Activated CD4-positive, alpha-beta T cell treated with anti-CD3 and anti-CD28 coated beads, Interleukin-2, amount 50 U/mL, for 1 hour (primary cell): ENCODE measurements around the gene VAV2.

Experiments
- DNase-seq: peaks from one replicate; pipeline ENCODE4 v3.0.0-alpha.2; 2020

The VAV2 gene

DNA sequence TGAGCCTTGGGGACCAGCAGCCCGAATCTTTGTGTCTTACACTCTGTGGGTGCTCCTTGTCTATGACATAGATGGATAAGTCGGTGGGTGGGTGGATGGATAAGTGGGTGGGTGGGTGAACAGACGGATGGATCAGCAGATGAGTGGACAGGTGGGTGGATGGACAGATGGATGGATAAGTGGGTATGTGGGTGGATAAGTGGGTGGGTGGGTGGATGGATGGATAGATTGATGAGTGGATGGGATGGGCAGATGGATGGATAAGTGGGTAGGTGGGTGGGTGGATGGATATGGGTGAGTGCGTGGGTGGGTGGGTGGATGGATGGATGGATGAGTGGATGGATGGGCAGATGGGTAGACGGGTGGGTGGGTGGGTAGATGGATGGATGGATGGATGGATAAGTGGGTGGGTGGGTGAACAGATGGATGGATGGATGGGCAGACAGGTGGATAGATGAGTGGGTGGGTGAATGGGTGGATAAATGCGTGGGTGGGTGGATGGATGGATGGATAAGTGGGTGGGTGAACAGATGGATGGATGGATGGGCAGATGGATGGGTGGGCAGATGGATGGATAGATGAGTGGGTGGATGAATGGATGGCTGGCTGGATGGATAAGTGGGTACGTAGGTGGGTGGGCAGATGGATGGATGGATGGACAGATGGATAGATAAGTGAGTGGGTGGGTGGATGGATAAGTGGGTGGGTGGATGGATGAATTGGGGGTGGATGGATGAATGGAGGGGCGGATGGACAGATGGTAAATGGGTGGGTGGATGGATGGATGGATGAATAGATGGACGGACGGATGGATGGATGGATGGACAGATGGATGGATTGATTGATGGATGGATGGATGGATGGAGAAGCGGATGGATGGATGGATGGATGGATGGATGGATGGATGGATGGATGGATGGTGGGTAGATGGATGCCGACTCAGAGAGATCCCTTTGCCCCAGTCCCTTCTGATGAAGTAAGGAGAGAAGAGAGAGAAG is 121.2 kb downstream of the VAV2 start:
- no peak for DNase-seq

DNA sequence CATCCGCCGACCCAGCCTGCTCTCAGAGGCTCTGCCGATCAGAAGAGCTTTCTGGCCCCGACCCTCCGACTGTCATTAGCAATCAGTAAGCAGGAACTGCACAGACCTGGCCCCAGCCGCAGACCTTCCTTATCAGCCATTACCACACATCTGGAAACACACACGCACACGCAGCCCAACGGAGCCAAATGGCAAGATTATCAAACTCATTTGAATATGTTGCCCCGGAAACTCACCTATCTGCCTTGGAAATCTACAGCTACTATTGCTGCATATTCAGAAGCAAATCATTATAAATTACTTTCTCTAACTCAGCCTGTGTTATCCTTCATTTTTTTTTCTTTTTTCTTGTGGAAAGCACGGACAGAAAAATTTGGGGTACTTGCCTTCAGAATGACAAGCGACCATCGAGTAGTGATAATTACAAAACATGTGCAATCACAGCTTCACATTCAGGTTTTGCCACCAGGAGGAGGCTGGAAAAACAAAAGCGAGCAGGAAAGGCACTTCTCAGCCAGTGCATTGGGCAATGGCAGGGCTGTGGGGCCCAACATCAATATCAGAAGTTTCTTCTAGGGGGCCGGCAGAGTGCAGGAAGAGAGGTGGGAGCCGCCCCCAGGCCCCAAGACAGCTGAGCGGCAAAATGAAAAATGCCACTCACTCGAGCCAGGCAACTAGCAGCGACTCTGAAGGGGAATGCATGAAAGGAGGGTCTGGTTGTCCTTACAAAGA is 122.3 kb downstream of the VAV2 start:
- no peak for DNase-seq

DNA sequence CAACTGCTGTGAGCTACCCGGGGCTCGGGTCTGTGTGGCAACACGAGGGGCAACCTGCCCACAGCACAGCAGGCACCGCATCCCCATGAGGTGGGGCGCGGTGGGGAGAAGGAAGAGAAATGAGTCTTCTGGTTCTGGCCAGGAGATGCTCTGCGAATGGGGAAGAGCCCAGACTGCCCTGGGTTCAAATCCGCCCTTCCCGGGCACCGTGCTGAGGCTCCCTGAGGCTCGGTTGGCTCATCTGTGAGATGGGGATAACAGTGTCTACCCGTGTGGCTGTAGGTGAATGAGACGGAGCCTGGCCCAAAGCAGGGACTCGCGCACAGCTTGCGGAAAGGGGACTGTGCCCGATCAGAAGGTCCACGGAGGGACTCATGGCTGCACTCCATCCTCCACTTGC is 123.9 kb downstream of the VAV2 start:
- DNase-seq: no peak

DNA sequence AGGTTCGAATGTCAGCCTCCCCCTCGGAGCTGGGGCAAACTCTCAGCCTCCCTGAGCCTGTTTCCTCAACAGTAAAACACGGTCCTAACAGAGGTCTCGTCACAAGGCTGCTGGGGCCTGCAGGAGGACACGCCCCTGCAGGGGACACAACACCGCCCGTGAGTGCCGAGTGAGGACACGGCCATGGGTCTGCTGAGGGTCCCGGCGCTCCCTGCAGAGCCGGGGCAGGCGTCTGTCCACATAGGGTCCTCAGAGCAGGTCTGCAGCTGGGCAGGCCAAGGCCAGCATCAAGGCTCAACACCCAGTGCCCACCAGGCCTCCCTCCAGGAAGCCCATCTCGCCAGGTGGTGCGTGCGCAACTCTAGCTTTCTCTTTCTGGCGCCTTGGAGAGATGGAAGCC is 125.2 kb downstream of the VAV2 start:
- no peak for DNase-seq

DNA sequence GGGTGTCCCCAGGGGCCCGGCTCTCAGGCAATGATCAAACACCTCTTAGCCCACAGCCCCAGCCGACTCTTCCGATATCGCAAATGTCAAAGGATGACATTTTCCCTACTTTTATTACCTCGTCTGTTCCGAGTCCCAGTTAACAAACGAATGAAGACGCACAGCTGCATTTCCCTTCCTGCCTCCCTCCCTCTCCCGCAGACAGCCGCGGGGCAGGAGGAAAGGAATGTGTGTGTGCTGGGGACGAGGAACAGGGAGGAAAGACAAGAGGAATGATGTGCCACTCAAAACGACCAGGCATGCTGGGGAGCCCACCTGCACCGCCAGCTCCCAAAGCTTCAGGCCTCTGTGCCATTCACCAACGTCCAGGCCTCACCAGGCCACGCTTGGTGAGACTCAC is 128.1 kb downstream of the VAV2 start:
- no peak for DNase-seq

DNA sequence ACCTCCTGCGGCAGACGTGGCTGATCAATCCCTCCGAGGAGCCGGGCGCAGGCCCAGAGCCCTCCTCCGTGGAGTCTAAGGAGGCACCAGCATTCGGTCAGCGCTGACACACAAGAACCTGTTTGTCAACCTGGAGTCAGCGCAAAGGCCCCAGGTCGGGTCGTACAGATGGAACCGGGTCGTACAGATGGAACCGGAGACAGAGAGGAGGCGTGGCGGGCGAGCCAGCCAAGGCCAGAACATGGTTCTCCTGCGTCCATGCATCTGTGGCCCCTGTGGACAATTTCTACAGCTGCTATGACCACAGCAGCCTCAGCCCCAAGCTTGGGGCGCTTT is 128.9 kb downstream of the VAV2 start:
- DNase-seq: no peak

DNA sequence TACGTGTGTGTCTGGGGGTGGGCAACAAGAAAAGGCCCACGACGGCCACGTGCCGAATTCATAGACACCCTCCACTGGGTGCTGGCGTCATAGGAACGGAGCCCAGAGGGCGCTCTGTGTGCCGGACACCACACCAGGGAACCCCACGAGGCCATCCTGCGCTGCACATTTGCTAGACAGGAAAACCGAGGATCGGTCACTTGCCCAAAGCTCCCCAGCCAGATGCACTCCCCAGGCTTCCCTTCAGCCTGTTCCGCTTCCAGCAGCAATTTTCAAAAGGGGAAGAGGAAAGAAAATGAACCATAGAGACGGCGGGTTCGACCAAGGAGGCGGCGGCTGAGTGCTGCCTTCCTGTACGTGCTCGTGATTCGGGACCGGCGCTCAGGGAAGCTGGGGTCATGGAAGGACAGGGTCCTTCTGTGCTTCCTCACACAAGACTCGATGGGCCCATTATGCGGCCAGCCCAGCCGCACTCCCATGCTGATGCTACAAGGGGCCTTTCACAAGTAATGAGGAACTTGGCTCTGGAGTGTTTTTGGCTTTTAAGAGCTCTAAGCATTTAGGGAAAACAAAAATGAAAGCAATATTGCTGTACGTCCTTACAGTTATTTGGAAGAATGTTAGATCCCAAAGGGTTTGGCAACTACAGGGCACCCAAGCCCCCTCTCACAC is 129.4 kb downstream of the VAV2 start:
- no peak for DNase-seq

DNA sequence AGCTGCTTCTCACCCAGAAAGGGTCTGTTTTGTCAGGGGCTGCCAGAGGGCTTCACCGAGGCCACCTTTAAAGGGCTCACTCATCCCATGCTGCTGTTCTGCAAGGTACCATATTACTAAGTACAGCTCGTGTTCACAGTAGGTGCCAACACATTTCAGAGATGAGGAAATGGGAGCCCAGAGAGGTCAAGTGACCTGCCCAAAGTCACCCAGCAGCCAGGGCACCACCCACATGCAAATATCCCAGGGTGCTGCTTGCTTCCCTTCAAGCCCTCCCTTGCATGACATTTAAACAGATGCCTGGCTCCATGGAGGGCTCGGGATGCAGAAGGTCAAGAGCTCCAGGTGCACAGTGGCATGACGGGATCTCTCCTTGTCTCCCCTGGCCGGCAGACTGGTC is 130.4 kb downstream of the VAV2 start:
- DNase-seq: no peak

DNA sequence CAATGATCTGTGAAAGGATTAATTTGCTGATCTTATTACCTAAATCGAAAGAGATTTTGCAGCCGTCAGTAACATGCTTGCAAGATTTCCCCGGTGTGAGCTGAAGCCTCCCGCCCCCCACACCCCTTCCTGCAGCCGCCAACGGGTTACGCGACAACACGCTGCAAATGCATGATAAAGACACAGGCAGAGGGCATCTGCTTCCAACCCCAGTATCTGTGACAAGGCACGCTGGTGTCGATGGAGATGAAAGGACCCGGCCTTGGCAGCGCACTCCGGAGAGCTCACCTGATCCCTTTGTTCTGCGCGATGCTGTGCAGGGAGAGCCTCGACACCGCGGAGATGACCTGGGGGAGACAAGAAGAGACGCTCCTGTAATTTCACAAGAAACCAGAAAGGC is 131.0 kb downstream of the VAV2 start:
- no peak for DNase-seq

DNA sequence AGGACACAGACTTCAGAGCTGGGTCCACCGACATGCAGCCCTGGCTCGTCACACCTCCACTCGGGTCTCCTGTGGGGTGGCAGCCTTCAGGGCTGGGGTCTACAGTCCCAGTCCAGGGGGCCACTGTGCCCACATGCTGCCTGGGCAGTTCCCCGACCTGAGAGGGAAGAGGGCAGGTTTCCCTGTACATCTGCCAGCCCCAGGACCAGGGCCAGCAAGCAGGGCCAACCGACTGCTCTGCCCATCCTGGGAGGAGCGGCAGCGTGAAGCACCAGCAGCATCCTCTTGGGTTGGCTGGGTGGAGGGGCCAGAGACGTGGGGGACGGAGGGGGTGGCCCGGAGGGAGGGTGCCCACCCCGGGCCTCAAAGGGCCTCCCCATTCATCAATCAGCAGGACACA is 133.4 kb downstream of the VAV2 start:
- no peak for DNase-seq

DNA sequence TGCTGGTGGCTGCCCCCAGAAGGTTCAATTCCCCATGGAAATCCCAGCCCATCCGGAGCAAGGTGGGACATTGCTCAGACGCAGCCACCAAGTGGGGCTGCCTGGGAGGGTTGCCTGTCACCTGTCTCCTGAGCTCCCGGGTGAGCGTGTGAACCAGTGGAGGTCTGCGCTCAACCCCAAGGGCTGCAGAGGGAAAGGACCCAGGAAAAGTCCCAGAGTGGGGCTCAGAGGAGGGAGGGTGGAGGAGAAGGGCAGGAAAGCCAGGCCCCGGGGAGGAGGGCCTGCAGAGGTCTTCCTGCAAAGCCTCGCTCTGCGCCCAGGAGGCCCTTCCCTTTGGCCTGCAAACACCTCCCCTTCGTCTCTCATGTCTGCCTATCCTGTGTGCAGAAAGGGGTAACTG is 134.5 kb downstream of the VAV2 start:
- no peak for DNase-seq

DNA sequence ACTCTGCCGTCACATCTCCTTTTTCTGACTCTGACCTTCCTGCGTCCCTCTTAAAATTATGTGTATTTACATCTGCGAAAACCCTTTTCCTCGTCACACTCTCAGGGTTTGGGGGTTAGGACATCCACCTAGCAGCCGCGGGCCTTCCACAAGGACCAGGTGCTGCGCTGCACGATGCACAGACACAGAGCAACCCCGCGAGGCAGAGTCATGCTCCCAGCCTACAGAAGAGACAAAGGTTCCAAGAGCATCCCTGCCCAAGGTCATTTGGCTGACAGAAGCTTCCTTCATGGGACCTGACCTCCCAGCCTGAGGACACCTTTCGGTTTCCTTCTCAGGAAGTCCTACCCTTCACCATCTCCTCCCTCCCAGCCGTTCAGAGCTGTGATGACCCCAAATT is 135.3 kb downstream of the VAV2 start:
- no peak for DNase-seq

DNA sequence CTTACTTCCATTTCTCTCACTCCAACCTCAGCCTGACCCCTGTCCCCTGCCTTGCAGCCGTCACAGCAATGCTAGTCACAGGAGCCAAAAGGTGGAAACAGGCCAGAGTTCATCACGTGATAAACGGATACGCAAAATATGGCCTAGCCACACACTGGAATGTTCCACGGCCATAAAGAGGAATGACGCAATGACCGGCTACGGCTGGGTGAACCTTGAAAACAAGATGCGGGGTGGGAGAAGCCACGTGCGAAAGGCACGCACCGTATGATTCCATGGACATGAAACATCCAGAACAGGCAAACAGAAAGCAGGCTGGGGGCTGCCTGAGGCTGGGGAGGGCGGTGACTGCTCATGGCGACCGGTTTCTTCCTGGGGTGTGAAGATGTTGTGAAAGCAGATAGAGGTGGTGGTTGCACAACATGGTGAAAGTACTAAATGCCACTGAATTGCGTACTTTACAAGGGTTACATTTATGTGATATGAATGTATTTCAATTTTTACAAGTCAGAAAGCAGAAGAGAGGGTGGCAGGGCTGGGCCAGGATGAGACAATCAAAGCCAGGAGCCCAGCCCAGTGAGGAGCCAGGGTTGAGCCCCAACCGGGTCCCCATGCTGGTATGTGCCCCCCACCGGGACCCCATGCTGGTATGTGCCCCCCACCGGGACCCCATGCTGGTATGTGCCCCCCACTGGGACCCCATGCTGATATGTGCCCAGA is 136.2 kb downstream of the VAV2 start:
- DNase-seq: no peak

DNA sequence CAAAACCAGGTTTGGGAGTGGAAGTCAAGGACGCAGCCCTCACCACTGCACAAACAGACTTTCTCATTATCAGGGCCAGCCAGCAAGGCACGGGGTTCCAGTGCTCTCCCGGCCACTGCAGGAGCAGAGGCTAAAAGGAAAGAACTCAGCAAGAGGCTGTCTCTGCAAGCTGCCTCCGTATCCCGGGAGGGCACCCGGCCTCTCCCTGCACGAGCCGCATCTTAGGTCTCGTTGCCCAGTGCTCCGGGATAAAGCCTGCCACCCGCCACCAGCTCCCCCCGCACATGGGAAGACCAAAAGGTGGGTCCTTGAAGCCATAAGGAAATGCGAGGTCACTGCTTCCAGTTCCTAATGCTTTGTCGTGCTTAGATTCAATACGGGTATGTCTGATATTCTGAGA is 136.8 kb downstream of the VAV2 start:
- DNase-seq: no peak

DNA sequence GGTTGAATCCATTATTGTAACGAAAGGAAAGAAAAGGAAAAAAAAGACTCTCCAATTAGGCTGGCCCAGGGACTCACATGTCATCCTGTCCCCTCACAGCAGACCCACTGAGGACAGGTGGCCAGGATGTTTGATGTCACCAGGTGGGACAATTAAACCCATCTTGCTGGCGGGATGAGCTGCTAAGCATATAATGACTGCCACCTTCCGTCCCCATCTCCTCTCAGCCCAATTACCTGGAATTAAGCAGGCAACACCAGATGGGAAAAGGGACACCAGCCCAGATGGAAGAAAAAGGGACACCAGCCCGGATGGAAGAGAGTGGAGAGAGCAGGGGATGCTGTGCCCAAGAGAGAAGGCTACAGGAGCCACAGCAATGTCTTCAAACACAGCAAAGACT is 137.4 kb downstream of the VAV2 start:
- no peak for DNase-seq

DNA sequence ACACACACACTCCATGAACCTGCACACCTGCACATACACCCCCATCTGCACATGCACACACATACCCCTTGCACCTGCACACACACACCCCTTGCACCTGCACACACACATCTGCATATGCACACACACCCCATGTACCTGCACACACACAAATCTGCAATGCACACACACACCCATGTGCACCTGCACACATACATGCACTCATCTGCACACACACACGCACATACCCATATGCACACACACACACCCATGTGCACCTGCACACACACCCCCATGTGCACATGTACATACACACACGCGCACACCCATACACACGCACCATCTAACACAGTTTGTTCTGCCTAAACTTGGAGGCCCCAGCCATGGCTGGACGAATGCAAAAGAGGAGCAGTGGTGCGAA is 138.1 kb downstream of the VAV2 start:
- no peak for DNase-seq

DNA sequence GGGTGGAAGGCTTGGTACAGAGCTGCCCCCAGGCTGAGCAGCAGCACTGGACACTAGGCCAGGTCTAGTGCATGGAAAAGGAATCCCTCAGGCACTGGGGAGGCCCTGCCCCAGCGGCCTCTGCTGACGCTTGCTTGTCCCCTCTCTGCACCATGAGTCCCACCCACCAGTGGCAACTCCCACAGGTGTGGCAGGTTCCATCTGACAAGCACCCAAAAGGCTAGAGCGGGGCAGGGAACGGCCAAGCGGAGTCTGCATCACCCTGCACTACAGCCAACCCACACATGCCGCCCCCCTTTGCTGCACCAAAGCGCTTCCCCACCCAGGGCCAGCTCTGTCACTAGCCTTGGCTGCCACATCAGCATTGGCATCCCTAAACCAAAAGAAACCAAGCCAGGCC is 138.8 kb downstream of the VAV2 start:
- no peak for DNase-seq

DNA sequence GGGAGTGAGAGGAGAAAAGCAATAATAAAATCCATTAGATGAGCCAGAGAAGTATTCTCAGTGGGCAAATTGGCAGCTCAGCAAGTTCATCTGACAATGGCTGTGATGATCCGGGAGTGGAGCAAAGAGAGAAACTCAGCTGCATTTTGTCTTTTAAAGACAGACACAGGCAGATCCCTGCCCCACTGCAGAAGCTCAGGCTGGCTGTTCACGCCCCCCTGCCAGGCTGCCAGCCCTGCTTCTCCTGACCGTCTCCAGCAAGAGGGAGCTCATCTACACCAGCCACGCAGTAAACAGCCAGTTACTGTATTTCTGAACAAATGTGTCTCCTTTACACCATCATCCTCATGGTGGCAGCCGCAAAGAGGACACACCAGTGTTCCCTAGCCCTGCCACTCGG is 139.7 kb downstream of the VAV2 start:
- DNase-seq: no peak

DNA sequence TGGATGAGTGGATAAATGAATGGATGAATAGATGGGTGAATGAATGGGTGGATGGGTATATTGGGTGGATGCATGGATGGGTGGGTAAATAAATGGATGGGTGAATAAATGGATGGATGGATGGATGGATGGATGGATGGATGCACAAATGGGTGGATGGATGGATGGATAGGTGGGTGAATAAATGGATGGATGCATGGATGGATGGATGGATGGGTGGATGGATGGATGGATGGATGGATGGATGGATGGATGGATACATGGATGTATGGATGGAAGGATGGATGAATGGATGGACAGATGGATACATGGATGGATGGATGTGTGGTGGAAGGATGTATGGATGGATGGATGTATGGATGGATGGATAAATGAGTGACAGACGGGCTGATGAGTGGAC is 140.4 kb downstream of the VAV2 start:
- DNase-seq: no peak

DNA sequence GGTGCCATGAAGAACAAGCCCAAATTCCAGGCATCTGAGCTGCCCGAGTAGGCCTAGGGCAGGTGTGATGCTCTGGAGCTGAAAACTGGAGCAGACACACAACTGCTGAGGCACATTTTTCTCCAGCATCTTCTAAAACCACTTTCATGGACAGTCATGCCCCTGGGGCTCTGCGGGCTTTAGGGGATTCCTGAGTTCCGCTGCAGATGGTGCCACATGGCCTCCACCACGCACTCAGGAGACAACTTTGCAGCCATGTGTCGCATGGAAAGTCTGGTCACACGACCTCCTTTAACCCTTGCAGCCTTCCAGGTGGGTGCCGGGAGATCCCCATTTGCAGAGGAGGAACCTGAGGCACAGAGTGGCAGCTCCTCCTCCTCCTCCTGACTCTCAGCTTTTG is 141.2 kb downstream of the VAV2 start:
- no peak for DNase-seq

DNA sequence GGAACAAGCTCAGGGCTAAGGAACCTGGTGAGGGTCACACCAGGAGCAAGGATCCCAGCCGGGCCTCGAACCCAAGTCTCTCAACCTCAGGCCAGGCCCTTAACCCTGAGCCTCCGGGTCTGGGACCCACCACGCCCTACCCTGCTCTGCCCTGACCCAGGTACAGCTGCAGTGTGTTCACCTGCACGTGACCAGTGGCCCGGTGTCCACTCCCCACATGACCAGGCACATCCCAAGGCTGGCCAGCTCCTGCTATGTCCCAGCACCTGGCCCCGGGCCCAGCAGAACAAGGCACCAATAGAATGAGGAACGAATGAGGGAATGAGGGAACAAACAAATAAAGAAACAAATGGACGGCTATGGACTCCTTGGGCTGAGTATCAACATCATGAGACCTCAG is 142.0 kb downstream of the VAV2 start:
- no peak for DNase-seq

DNA sequence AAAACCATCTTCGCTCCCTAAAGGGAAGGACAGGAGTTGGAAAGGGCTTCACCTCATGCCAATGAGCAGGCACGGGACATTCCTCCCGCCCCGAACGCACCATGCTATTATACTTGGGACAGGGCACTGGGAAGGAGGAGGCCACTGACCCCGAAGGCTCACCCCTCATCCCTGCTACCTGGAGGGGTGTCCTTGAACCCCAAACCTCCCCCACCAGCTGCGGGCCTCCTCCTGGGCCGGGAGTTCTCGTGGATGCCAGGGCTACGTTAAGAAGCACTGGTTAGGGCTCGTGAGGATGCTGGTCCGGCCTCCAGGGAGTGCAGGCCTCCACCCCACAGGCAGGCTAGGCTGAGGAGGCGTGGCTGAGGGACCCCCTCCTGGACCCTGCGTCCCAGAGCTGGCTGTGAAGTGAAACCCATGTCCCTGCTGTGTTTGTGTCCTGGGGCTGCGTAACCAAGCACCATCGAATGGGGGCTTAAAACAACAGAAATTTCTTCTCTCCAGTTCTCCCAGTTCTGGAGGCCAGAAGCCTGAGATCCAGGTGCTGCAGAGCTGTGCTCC is 142.9 kb downstream of the VAV2 start:
- no peak for DNase-seq
